Caco-2 (cell line): ENCODE results near the gene EHBP1. TPM values are rescaled to one million over a fixed set of nuclear protein-coding genes. Genes with fewer than 3 reads are reported as not detected.

Experiments used
- BruUV-seq: library from RNA; stranded (reverse); fragments of 400-500 nt; replicated peaks from 2 replicates; lab custom pipeline; 2021; lab: Mats Ljungman, UMichigan
- CTCF ChIA-PET: fragments of 300-600 bp; sonication (Branson Sonifier 250); formaldehyde crosslinking; loops from one replicate; lab custom pipeline; 2022; ENCODE audit warnings: antibody characterized with exemption; lab: Charles Lee
- POLR2A ChIA-PET: fragments of 300-600 bp; sonication (Branson Sonifier 250); formaldehyde crosslinking; loops from one replicate; lab custom pipeline; 2022; ENCODE audit warnings: antibody characterized with exemption; lab: Charles Lee
- DNase-seq, 2 experiments: peaks; one replicate each; pipeline versions ENCODE4 v3.0.0 to v3.0.0-alpha.2; 2020 to 2022
- H3K27me3 ChIP-seq: replicated peaks from 2 replicates; pipeline ENCODE4 v1.6.0; 2011; ENCODE audit warnings: low read length; ENCODE audit not compliant: control insufficient read depth, insufficient read depth
- H3K36me3 ChIP-seq: 2 replicates; pipeline ENCODE4 v1.5.1; 2011; ENCODE audit warnings: low read length; ENCODE audit not compliant: control insufficient read depth, insufficient read depth
- H3K4me1 ChIP-seq: fragments of 250-450 bp; sonication (Bioruptor Pico); 2 replicates; pipeline ENCODE4 v1.5.1; 2020; ENCODE audit warnings: mild to moderate bottlenecking
- H3K4me3 ChIP-seq: 2 replicates; pipeline ENCODE4 v1.5.1; 2011; ENCODE audit warnings: low read depth, mild to moderate bottlenecking, control low read depth, low read length
- H3K9me3 ChIP-seq: fragments of 250-450 bp; sonication (Bioruptor Pico); 2 replicates; pipeline ENCODE4 v1.5.1; 2020; ENCODE audit warnings: mild to moderate bottlenecking, moderate library complexity
- H3K27ac Mint-ChIP-seq: one replicate; pipeline ENCODE4 v1.8.0; 2022; ENCODE audit warnings: mixed read lengths; ENCODE audit not compliant: unreplicated experiment
- H3K27me3 Mint-ChIP-seq: one replicate; pipeline ENCODE4 v1.8.0; 2022; ENCODE audit warnings: mixed read lengths; ENCODE audit not compliant: insufficient read depth, unreplicated experiment
- H3K36me3 Mint-ChIP-seq: one replicate; pipeline ENCODE4 v1.8.0; 2022; ENCODE audit warnings: mild to moderate bottlenecking, mixed read lengths; ENCODE audit not compliant: insufficient read depth, unreplicated experiment
- H3K4me1 Mint-ChIP-seq: one replicate; pipeline ENCODE4 v1.8.0; 2022; ENCODE audit warnings: low read depth, mixed read lengths; ENCODE audit not compliant: unreplicated experiment
- H3K4me3 Mint-ChIP-seq: one replicate; pipeline ENCODE4 v1.8.0; 2022; ENCODE audit warnings: mild to moderate bottlenecking, moderate library complexity, mixed read lengths; ENCODE audit not compliant: unreplicated experiment
- H3K9me3 Mint-ChIP-seq: one replicate; pipeline ENCODE4 v1.8.0; 2022; ENCODE audit warnings: mixed read lengths; ENCODE audit not compliant: unreplicated experiment
- intact Hi-C: fragments of 100-400 bp; cut with micrococcal nuclease; formaldehyde crosslinking; loops from one replicate; pipeline ENCODE4 v1.10.0; 2022; ENCODE audit not compliant: unreplicated experiment
- total RNA-seq: library from RNA; stranded (reverse); gene quantifications from 2 replicates; pipeline ENCODE4 v1.2.3, GENCODE V29; 2022
- TF ChIP-seq, protein P1 (sequence below), 2 experiments: fragments of 200-600 bp in 1 of 2; IDR thresholded peaks; 1 replicate in 1 of 2; 2 replicates in 1 of 2; pipeline versions ENCODE4 v1.5.1 to v1.8.0; 2011 to 2022; ENCODE audit warnings: antibody characterized with exemption in 1 of 2, control low read depth in 1 of 2, inconsistent platforms in 1 of 2, low read depth in 1 of 2, low read length in 1 of 2, mild to moderate bottlenecking in 1 of 2, moderate library complexity in 1 of 2; ENCODE audit not compliant: insufficient read depth in 1 of 2, severe bottlenecking in 1 of 2, unreplicated experiment in 1 of 2

EHBP1 gene
- total RNA-seq, 1 experiment from 2014 or later, result 120 TPM

DNA sequence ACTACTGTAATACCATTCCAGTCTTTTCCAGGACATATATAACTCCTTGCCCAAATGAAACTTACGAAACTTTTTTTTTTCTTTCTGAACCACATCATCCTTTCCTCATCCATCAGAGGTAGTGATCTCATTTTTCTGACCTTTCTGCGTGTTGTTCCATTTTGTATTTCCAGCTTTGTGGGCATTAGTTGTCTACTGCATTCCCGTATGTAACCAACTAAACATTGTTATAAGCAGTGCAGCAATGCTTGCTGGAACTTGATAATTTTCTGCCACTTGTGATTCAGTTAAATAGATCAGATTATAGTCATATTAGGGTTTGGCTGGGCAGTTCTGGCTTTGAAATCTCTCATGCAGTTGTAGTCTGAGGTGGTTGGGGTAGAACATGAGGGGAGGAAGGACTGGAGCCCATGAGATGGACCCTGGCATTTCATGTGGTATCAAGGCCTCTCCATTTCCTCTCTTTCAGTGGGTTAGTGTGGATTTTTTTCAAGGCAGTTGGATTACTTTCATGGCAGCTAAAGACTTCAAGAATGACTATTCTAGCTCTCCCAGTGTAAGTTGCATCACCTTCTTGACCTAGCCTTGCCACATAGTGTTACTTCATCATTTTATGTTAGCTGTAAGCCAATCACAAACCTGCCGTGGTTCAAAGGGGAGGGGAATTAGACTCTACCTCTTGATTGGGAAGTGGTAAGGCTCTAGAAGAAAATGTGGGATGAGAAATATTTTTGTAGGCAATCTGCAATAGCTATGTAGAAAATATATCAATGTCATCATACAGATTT lies 80.5 kb downstream of the EHBP1 start:
- BruUV-seq, result no TSS peak
- H3K9me3 ChIP-seq, result peaks cover 20% of the 10 kb centered on the region
- ChIA-PET CTCF (no interaction called here), POLR2A (no interaction called here)
- peaks cover 37% of the 10 kb centered on the region for H3K36me3 Mint-ChIP-seq
- H3K36me3 ChIP-seq, result peaks cover 6% of the 10 kb centered on the region
- H3K27me3 ChIP-seq, result no peaks in the 10 kb centered on the region
- peaks cover 20% of the 10 kb centered on the region for H3K4me1 Mint-ChIP-seq
- H3K27ac Mint-ChIP-seq, result peak overlapping the region; percentile 40
- H3K4me3 ChIP-seq, result no peak overlapping the region
- no peak overlapping the region for H3K4me3 Mint-ChIP-seq
- TF ChIP-seq, protein P1, sequence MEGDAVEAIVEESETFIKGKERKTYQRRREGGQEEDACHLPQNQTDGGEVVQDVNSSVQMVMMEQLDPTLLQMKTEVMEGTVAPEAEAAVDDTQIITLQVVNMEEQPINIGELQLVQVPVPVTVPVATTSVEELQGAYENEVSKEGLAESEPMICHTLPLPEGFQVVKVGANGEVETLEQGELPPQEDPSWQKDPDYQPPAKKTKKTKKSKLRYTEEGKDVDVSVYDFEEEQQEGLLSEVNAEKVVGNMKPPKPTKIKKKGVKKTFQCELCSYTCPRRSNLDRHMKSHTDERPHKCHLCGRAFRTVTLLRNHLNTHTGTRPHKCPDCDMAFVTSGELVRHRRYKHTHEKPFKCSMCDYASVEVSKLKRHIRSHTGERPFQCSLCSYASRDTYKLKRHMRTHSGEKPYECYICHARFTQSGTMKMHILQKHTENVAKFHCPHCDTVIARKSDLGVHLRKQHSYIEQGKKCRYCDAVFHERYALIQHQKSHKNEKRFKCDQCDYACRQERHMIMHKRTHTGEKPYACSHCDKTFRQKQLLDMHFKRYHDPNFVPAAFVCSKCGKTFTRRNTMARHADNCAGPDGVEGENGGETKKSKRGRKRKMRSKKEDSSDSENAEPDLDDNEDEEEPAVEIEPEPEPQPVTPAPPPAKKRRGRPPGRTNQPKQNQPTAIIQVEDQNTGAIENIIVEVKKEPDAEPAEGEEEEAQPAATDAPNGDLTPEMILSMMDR (IDR thresholded peaks at IDR 0.05; ENCODE audit: insufficient read depth in 1 of 2, low read depth in 1 of 2, low read length in 1 of 2, severe bottlenecking in 1 of 2, unreplicated experiment in 1 of 2), result no peak
- H3K27me3 Mint-ChIP-seq, result no peaks in the 10 kb centered on the region
- no peak for DNase-seq
- H3K9me3 Mint-ChIP-seq, result peaks cover 22% of the 10 kb centered on the region
- no peaks in the 10 kb centered on the region; the same call in 1 of the 2 replicates for H3K4me1 ChIP-seq
- intact Hi-C loops, result loop anchor here (10.0 kb wide), 2 partner anchors 219 to 639 kb away; no protein-coding TSS in a partner anchor

DNA sequence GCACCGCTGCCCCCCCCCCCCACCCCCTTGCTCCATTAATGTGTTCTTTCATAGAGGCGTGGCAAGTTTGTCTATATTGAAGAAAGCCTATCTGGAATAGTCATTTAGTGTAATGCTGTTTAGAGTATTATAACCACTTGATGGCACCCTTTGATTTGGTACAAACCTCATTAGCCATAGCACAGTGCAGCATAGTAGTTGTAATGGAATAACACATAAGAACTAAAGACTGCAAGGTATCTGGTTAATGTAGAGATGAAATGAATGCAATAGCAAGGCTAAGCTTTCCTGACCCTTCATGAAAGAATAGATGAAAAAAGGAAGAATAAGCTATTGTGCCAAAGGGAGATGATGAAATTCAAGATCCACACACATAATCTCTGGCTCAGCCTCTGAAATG lies 81.9 kb downstream of the EHBP1 start:
- peaks cover 36% of the 10 kb centered on the region for H3K36me3 Mint-ChIP-seq
- peaks cover 6% of the 10 kb centered on the region for H3K36me3 ChIP-seq
- peaks cover 10% of the 10 kb centered on the region for H3K9me3 ChIP-seq
- CTCF ChIA-PET, result no interaction called here
- DNase-seq, result peak in 1 of 2 experiments; percentile 27
- no TSS peak for BruUV-seq
- peaks cover 13% of the 10 kb centered on the region for H3K9me3 Mint-ChIP-seq
- H3K27ac Mint-ChIP-seq, result no peak overlapping the region
- TF ChIP-seq, protein P1 (IDR thresholded peaks at IDR 0.05; ENCODE audit: insufficient read depth in 1 of 2, low read depth in 1 of 2, low read length in 1 of 2, severe bottlenecking in 1 of 2, unreplicated experiment in 1 of 2), result peak in 1 of 2 experiments; percentile 14
- no peak overlapping the region for H3K4me3 ChIP-seq
- POLR2A ChIA-PET, result no interaction called here
- H3K27me3 Mint-ChIP-seq, result no peaks in the 10 kb centered on the region
- no peaks in the 10 kb centered on the region; the same call in 1 of the 2 replicates for H3K4me1 ChIP-seq
- intact Hi-C loops, result loop anchor here (1.0 to 10.0 kb wide), 3 partner anchors 217 to 637 kb away; no protein-coding TSS in a partner anchor
- no peak overlapping the region for H3K4me3 Mint-ChIP-seq
- no peaks in the 10 kb centered on the region for H3K27me3 ChIP-seq
- peaks cover 20% of the 10 kb centered on the region for H3K4me1 Mint-ChIP-seq

DNA sequence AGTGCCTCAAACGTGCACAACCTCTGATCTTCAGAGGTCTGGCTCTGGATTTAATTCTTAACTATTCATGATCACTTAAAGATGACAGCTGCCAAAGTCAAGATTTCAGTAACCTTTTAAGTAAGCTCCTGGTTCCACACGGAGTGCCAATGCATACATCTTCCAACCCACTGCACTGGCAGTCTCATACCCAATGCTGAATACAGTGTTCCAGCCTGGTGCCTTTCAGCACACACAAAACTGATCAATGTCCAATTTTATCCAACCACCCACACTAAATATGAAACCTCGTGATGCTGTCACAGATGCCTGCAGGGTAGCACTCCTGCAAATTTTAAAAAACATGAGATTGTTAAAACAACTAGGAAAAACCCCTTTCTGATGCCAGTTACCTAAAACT lies 84.0 kb downstream of the EHBP1 start:
- BruUV-seq, result no TSS peak
- H3K9me3 Mint-ChIP-seq, result no peaks in the 10 kb centered on the region
- no peaks in the 10 kb centered on the region for H3K27me3 Mint-ChIP-seq
- intact Hi-C loops, result loop anchor here (10.0 kb wide), 2 partner anchors 215 to 635 kb away; no protein-coding TSS in a partner anchor
- H3K36me3 Mint-ChIP-seq, result peaks cover 27% of the 10 kb centered on the region
- no peak overlapping the region for H3K27ac Mint-ChIP-seq
- no peaks in the 10 kb centered on the region for H3K36me3 ChIP-seq
- peaks cover 24% of the 10 kb centered on the region for H3K4me1 Mint-ChIP-seq
- no peaks in the 10 kb centered on the region for H3K27me3 ChIP-seq
- no peaks in the 10 kb centered on the region; the same call in 1 of the 2 replicates for H3K4me1 ChIP-seq
- H3K4me3 Mint-ChIP-seq, result no peak overlapping the region
- DNase-seq, result no peak
- ChIA-PET POLR2A (no interaction called here), CTCF (no interaction called here)
- H3K9me3 ChIP-seq, result no peaks in the 10 kb centered on the region
- TF ChIP-seq, protein P1 (IDR thresholded peaks at IDR 0.05; ENCODE audit: insufficient read depth in 1 of 2, low read depth in 1 of 2, low read length in 1 of 2, severe bottlenecking in 1 of 2, unreplicated experiment in 1 of 2), result no peak
- H3K4me3 ChIP-seq, result no peak overlapping the region
